SHP77 (cell line): ENCODE measurements around the gene ANKRD60.

Experiments
- DNase-seq, 2 experiments: peaks; one replicate each; lab custom pipeline; 2025; lab: John Stamatoyannopoulos, UW

ANKRD60 gene

DNA sequence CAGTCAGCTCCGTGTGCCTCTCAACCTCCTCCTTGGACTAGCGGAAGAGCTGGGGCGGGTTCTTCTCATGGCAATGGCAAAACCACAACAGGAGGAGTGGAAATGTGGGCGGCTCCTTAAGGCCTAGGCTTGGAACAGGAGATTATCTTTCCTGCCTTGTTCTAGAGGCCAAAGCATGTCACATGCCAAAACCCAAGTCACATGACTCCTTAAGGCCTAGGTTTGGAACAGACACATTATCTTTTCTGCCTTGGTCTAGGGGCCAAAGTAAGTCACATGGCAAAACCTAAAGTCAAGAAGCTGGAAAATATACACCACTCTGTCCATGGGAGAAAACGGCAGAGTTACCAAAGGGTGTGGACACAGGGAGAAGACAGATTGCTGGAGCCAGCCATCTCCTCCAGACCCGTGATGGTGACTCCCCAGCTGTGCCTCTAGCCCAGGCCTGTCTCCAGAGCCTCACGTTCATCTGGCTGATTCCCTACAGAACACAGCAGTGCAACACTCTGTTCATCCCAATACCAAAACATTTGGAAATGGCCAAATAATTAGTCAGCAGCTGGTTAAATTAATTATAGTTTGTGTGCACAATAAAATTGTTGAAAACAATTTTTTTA lies 34.2 kb downstream of the ANKRD60 start:
- DNase-seq: no peak

- DNase-seq: no peak
These were observed 35.9 kb downstream of the ANKRD60 start for GRCh38 chr20:58192567-58192966.

GRCh38 chr20:58192065-58192464 lies 36.4 kb downstream of the ANKRD60 start:
- DNase-seq: no peak

DNA sequence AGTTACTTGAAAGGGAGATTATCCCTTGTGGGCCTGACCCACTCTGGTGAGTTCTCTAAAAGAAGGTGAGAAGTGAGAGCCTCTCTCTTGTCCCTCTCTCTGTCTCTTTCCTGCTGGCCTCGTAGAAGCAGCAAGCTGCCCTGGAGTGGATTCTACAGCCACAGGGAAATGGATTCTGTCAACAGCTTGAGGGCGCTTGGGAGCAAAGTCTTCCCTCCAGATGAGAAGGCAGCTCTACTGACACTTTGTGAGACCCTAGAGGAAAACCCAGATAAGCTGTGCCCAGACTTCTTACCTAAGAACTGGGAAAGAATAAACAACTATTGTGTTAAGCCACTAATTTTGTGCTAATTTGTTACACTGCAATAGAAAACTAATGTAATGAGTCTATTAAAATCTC lies 39.9 kb downstream of the ANKRD60 start:
- DNase-seq: no peak

DNA sequence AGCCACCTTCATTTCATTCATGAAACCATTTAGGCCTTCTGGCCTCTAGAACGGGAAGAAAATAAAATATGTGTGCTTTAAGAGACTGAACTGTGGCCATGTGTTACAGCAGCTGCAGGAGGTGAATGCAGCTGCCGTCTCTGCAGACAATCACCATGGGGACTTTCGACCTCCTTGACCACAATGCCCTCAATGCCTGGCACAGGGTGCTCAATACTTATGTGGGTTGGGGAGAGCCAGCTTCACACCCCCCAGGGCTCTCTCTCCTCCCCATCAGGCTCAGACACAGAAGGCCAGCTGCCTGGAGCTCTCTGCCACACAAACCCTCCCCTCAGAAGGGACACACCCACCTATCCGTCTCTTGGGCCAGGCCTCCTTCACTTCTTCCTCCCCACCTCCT lies 43.5 kb downstream of the ANKRD60 start:
- DNase-seq: no peak

DNA sequence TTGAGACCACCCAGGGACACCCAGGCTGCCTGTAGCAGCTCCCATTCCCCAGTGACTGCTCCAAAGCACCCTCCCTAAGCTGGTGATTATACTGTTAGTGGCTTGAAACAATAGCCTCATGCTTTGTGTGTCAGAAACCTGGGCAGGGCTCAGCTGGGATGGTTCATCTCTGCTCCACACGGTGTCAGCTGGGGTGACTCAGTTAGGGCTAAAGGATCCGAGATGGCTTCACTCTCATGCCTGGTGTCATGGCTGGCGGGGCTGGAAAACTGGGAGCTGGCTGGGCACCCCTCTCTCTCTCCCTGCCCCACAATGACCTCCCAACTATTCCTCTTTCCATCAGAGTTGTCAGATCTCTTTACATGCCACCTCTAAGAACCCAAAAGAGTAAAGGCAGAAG lies 44.4 kb downstream of the ANKRD60 start:
- DNase-seq: no peak

DNA sequence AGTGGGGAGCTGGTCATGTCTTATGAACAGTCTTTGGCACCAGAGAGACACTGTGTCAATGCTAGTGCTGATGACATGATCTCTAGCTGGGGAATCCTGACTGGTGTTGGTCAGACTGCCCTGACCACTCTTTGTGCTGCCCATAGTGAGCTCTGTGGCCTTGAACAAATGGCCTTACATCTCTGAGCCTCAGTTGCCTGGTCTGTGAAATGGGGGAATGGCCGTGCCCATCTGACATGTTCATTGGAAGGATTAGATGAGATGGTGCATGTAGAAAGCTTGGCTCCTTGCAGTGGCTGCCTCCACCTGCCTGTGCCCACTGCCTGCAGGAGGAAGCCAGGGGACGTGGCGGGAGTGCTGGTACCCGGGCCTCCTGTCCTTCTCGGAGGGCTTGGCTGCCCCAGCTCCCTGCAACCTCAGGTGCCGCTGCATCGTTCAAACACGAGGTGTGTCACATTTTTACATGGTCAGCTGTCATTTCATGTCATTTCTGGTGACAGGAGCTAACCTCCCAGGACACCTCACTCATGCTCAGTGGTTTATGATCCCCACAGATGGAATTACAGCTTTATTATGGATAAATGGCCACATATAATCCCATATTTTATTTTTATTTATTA lies 45.8 kb downstream of the ANKRD60 start:
- no peak for DNase-seq

- peak in 1 of 2 experiments; percentile 46 for DNase-seq
These were observed 48.9 kb downstream of the ANKRD60 start for GRCh38 chr20:58179432-58180099.

DNA sequence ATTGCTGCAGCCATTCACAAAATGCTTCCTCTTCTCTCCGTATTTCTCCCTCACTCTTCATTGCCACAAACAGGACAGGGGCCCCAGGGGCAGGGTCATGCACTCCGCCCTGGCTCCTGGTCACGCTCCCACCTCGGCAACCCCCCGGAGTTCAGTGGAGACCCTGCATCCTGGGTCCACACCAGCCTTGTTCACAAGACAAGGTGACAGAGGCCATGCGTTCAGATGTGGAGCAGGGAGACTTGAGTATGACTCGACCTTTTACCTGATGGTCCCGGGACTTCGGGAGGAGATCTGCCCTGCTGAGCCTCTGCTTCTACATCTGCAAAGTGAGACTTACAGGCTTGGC lies 49.4 kb downstream of the ANKRD60 start:
- no peak for DNase-seq

DNA sequence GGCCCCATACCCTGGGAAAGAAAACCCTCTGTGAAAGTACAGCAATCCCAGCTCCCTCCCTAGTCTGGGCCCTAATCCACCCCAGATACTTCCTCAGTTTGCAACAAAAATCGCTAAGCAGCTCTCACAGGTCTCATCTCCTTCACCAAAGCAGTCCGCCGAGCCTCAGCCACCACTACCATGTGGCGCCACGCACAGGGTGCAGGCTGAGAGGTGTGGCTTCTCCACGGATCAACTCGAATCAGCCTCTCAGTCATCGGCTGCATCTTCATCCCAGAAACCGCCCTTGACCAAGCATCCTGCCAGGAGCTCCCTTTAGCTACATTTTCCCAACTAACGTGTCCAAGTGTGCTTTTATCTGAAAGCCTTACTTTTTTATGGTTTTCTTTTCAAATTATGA lies 50.7 kb downstream of the ANKRD60 start:
- no peak for DNase-seq

DNA sequence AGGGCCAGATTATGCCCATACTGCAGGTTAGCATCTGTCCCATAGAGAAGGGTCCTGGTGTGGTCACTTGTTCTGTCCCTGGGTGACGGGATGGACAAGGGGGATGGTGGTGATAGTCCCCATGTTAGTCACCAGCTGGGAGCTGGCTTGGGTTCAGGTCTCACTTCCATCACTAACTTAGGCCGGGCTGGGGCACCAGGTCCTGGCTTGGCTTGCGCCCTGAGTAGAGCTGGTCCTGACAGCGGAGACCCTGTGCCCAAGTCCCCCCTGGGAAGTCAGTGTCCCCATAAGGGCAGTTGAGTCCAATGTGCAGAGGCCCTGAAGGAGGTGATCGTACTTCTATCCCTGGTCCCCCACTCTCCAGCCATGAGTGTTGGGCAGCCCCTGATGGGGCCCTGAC lies 52.6 kb downstream of the ANKRD60 start:
- no peak for DNase-seq

- no peak for DNase-seq
These were observed 53.0 kb downstream of the ANKRD60 start for GRCh38 chr20:58175425-58175824.

GRCh38 chr20:58174708-58175280 lies 53.7 kb downstream of the ANKRD60 start:
- DNase-seq: no peak

DNA sequence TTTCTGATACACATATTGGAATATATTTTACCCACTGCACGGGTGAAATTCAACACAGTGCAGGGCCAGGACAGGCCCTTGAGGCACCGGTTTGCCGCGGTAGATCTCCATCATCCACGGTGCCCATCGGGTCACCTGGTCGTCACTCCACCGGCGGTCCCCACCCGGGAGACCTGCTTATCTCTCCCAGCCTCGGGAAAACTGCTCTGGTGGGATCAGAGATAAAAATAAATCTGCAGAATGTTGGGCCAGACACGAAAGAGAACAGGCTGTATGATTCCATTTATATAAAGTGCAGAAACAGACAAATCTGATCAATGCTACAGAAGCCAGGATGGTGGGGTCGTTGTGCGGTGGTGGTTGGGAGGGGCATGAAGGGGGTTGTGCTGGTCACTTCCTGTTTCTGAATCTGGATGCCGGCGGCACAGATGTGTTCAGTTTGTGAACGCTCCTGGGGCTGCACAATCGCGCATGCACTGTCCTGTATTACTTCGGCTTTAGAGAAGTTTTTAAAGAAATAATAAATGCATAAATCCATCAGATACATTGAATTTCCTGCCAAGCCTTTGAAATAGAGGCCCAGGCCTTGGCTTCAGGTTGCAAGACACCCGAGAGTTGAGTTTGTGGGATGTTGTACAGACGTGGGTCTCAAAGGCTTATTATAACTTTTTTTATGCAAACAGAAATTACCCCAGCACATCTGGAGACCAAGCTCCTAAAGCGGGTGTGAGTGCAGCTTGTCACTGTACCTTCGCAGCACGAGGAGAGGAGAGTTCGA lies 54.3 kb downstream of the ANKRD60 start:
- no peak for DNase-seq

GRCh38 chr20:58173091-58173490 lies 55.4 kb downstream of the ANKRD60 start:
- no peak for DNase-seq

GRCh38 chr20:58171796-58172425 lies 56.5 kb downstream of the ANKRD60 start:
- DNase-seq: no peak

- DNase-seq: no peak
These were observed 59.0 kb downstream of the ANKRD60 start for GRCh38 chr20:58169450-58169849.

GRCh38 chr20:58168843-58169242 lies 59.6 kb downstream of the ANKRD60 start:
- no peak for DNase-seq

GRCh38 chr20:58167759-58168158 lies 60.7 kb downstream of the ANKRD60 start:
- no peak for DNase-seq
